K562 (cell line): ENCODE results near the gene SCLT1. TPM values are rescaled to one million over a fixed set of nuclear protein-coding genes. Genes with fewer than 3 reads are reported as not detected.

ENCODE experiments used
- ATAC-seq: fragments of 200-7000 bp; cut with Tn5 transposase; 3 replicates; pipeline ENCODE4 v1.9.1; 2020; ENCODE audit warnings: moderate library complexity
- BruUV-seq: library from RNA; stranded (reverse); fragments of 400-500 nt; replicated peaks from 2 replicates; lab custom pipeline; 2021; lab: Mats Ljungman, UMichigan
- CTCF ChIA-PET: fragments of 300-600 bp; formaldehyde crosslinking; extraction: SDS; loops from one replicate; lab custom pipeline; 2021; ENCODE audit warnings: low intra/inter-chr PET ratio; lab: Yijun Ruan, JAX
- POLR2A ChIA-PET: fragments of 300-600, 350-650 bp; sonication (Branson Sonifier 250); formaldehyde crosslinking; extraction: SDS; loops from one replicate; lab custom pipeline; 2021; ENCODE audit warnings: antibody characterized with exemption, inconsistent platforms; lab: Yijun Ruan, JAX
- DNase-seq, 4 experiments: peaks; one replicate each; pipeline versions ENCODE4 v3.0.0 to v3.0.0-alpha.2; 2011 to 2018; ENCODE audit warnings: low spot score in 3 of 4, mixed read lengths in 3 of 4; ENCODE audit errors: extremely low read depth in 1 of 4
- FAIRE-seq: peaks from 2 replicates; lab custom pipeline; 2011; peaks lifted over from hg19 to GRCh38; lab: Jason Lieb, UNC
- H2AFZ ChIP-seq: 2 replicates; pipeline ENCODE4 v1.6.0; 2011; ENCODE audit warnings: low read depth, low read length, control low read depth, inconsistent platforms
- H3K27ac ChIP-seq: fragments of 200-600 bp; 3 replicates; pipeline ENCODE4 v1.8.0; 2011; ENCODE audit warnings: low read depth, mild to moderate bottlenecking, control low read depth, inconsistent platforms, low read length, moderate library complexity, mixed read lengths; ENCODE audit errors: extremely low read depth
- H3K27me3 ChIP-seq, 2 experiments: fragments of 300-600 bp in 1 of 2; 2 replicates in 1 of 2; 3 replicates in 1 of 2; pipeline versions ENCODE4 v1.6.0 to v1.8.0; 2011; ENCODE audit warnings: inconsistent platforms in 2 of 2, low read length in 2 of 2, mild to moderate bottlenecking in 1 of 2, mixed read lengths in 1 of 2, moderate library complexity in 1 of 2; ENCODE audit not compliant: control insufficient read depth in 2 of 2, insufficient read depth in 2 of 2
- H3K36me3 ChIP-seq: fragments of 300-600 bp; 3 replicates; pipeline ENCODE4 v1.8.0; 2011; ENCODE audit warnings: mild to moderate bottlenecking, low read length, inconsistent platforms; ENCODE audit not compliant: control insufficient read depth, insufficient read depth
- H3K4me1 ChIP-seq, 2 experiments: fragments of 200-600 bp in 1 of 2; replicated peaks in 1 of 2; 2 replicates in 1 of 2; 3 replicates in 1 of 2; pipeline versions ENCODE4 v1.5.1 to v1.8.0; 2011; ENCODE audit warnings: inconsistent platforms in 2 of 2, low read length in 2 of 2, mild to moderate bottlenecking in 1 of 2, mixed read lengths in 1 of 2, moderate library complexity in 1 of 2; ENCODE audit not compliant: control insufficient read depth in 2 of 2, insufficient read depth in 2 of 2
- H3K4me2 ChIP-seq: 2 replicates; pipeline ENCODE4 v1.6.1; 2011; ENCODE audit warnings: low read length, control low read depth, inconsistent platforms, mixed read lengths; ENCODE audit not compliant: insufficient read depth
- H3K4me3 ChIP-seq: fragments of 200-600 bp; sonication (generic), shearing (Covaris generic); 2 replicates; pipeline ENCODE4 v1.5.1; 2016; ENCODE audit warnings: control low read depth, inconsistent platforms
- H3K79me2 ChIP-seq: fragments of 200-600 bp; 3 replicates; pipeline ENCODE4 v1.8.0; 2011; ENCODE audit warnings: low read length, inconsistent platforms; ENCODE audit not compliant: control insufficient read depth, insufficient read depth
- H3K9ac ChIP-seq, 2 experiments: 2 replicates each; pipeline versions ENCODE4 v1.6.0 to v1.6.1; 2011; ENCODE audit warnings: low read depth in 2 of 2, low read length in 2 of 2, control low read depth in 1 of 2, inconsistent platforms in 1 of 2, mild to moderate bottlenecking in 1 of 2, mixed read lengths in 1 of 2; ENCODE audit not compliant: insufficient read depth in 1 of 2
- H3K9me1 ChIP-seq: one replicate; pipeline ENCODE4 v1.6.0; 2011; ENCODE audit warnings: inconsistent platforms, mild to moderate bottlenecking, low read length, moderate library complexity; ENCODE audit not compliant: control insufficient read depth, insufficient read depth
- H3K9me3 ChIP-seq: replicated peaks from 2 replicates; pipeline ENCODE4 v1.5.1; 2011; ENCODE audit warnings: low read depth, low read length, inconsistent platforms; ENCODE audit not compliant: control insufficient read depth, insufficient read depth
- H4K20me1 ChIP-seq: replicated peaks from 2 replicates; pipeline ENCODE4 v1.6.1; 2011; ENCODE audit warnings: low read length, inconsistent platforms, mixed read lengths; ENCODE audit not compliant: control insufficient read depth, insufficient read depth
- FOXM1 ChIP-seq, 2 experiments: fragments of 450-650 bp in 1 of 2; sonication (generic) in 1 of 2; formaldehyde crosslinking in 1 of 2; IDR thresholded peaks; 2 replicates each; pipeline versions ENCODE4 v1.6.1 to v1.9.0; 2017 to 2022; ENCODE audit warnings: low read depth in 2 of 2, mild to moderate bottlenecking in 2 of 2, missing genetic modification reagents in 1 of 2, moderate library complexity in 1 of 2
- PYGO2 ChIP-seq: fragments of 450-650 bp; IDR thresholded peaks from 2 replicates; pipeline ENCODE4 v1.6.1; 2016; ENCODE audit warnings: mild to moderate bottlenecking, missing genetic modification characterization, moderate library complexity, missing compliant biosample characterization
- SMARCB1 ChIP-seq: IDR thresholded peaks from 2 replicates; pipeline ENCODE4 v1.6.1; 2011; ENCODE audit warnings: improper control_type of control experiment, low read depth; ENCODE audit not compliant: insufficient read length
- STAT5A ChIP-seq: IDR thresholded peaks from 2 replicates; pipeline ENCODE4 v1.6.1; 2012; ENCODE audit warnings: low read length, inconsistent platforms, borderline replicate concordance
- ZBTB5 ChIP-seq: fragments of 450-650 bp; IDR thresholded peaks from 2 replicates; pipeline ENCODE4 v1.6.1; 2017; ENCODE audit warnings: antibody characterized with exemption
- ZNF785 ChIP-seq: fragments of 250-450 bp; sonication (Bioruptor Pico); IDR thresholded peaks from 2 replicates; pipeline ENCODE4 v1.4.0; 2020; ENCODE audit warnings: mild to moderate bottlenecking
- WGBS: fragments of 100-300 bp; shearing (Covaris generic); methylation state at CpG from one replicate; pipeline ENCODE4 v1.1.6; 2016; ENCODE audit warnings: low coverage, mixed read lengths; ENCODE audit not compliant: insufficient coverage; ENCODE audit errors: missing lambda C conversion rate; 5-methylcytosine and 5-hydroxymethylcytosine counted together
- in situ Hi-C: fragments of 300-500 bp; cut with MboI; formaldehyde crosslinking; loops from 4 replicates; pipeline ENCODE4 v1.15.0; 2018; ENCODE audit warnings: inconsistent platforms, mixed read lengths
- intact Hi-C: fragments of 100-400 bp; cut with micrococcal nuclease; formaldehyde crosslinking; loops from 2 replicates; pipeline ENCODE4 v1.14.2; 2022
- polyA plus RNA-seq, 8 experiments: library from polyadenylated mRNA; depleted of rRNA in 4 of 8; stranded (reverse) in 5 of 8; unstranded in 3 of 8; fragments of >200 nt; fragmentation: Nextera tagmentation in 2 of 8; fragmentation: Illumina TruSeq in 1 of 8; extraction: Ambion mirVana in 2 of 8; extraction: Trizol in 1 of 8; gene quantifications; 2 replicates each; pipeline versions ENCODE4 v1.2.1 to v1.2.3, GENCODE V29; 2011 to 2014; ENCODE audit warnings: inconsistent platforms in 1 of 8, missing spikeins in 1 of 8
- total RNA-seq, 7 experiments: library from RNA; depleted of rRNA in 6 of 7; stranded (reverse); fragments of >200 nt in 6 of 7; fragmentation: Illumina TruSeq in 2 of 7; extraction: Trizol in 2 of 7; gene quantifications; 2 replicates each; pipeline versions ENCODE4 v1.2.1 to v1.2.3, GENCODE V29; 2011 to 2021; ENCODE audit warnings: low replicate concordance in 1 of 7

The SCLT1 gene
- total and polyA plus RNA-seq, 9 of the 15 experiments (the other 6 are each of a cell fraction or from before 2014, with no cell fraction given), result 8.0 to 31.9 (median 24.2) TPM

GRCh38 chr4:129117705-129118104, 24.4 kb upstream of the SCLT1 start (continued):
- TF ChIP-seq FOXM1 (IDR thresholded peaks at IDR 0.05; ENCODE audit: low read depth) (no peak), FOXM1 (CRISPR knock-in tag; IDR thresholded peaks at IDR 0.05; ENCODE audit: low read depth) (no peak), PYGO2 (tag) (no peak), ZBTB5 (no peak)

- intact Hi-C loops, result no loop called here
- Histone ChIP-seq H3K79me2 (no peaks in the 10 kb centered on the region), H3K4me3 (no peak overlapping the region), H2AFZ (no peak overlapping the region), H3K9me1 (no peaks in the 10 kb centered on the region), H3K36me3 (peaks cover 9% of the 10 kb centered on the region; the same call in 2 of the 3 replicates), H3K4me1 (no peaks in the 10 kb centered on the region)
- 17% methylated on average over 1 of the region's 1 CpG for WGBS
- BruUV-seq, result no TSS peak
- FAIRE-seq, result no peak
- DNase-seq, result no peak
- CTCF ChIA-PET, result no interaction called here
- no peak for TF ChIP-seq SMARCB1
- TF ChIP-seq ZNF785 (CRISPR knock-in tag), result no peak
- no peak for TF ChIP-seq STAT5A
- TF ChIP-seq, all 486 proteins: peak for 0
- H3K9me3 ChIP-seq, result no peaks in the 10 kb centered on the region
- no peaks in the 10 kb centered on the region for H4K20me1 ChIP-seq
- no peak overlapping the region for H3K4me2 ChIP-seq
- ATAC-seq, result peak; percentile 56
- H3K27ac ChIP-seq, result no peak overlapping the region
- H3K9ac ChIP-seq, result no peak overlapping the region
- in situ Hi-C loops, result no loop called here
- no peaks in the 10 kb centered on the region for H3K27me3 ChIP-seq
- POLR2A ChIA-PET, result interaction anchor here (0.6 kb wide), 1 partner anchor 22 kb away, joined by 3 read pairs; no protein-coding TSS in a partner anchor
These were observed 20.6 kb upstream of the SCLT1 start for GRCh38 chr4:129113919-129114318.
